Endothelial cell of umbilical vein (primary cell): ENCODE results near the gene NIN. TPM values are rescaled to one million over a fixed set of nuclear protein-coding genes. Genes with fewer than 3 reads are reported as not detected.

Experiments used
- BruUV-seq: library from RNA; stranded (reverse); fragments of 400-500 nt; replicated peaks from 2 replicates; lab custom pipeline; 2021; lab: Mats Ljungman, UMichigan
- CTCF ChIA-PET: fragments of 300-600, 350-600 bp; sonication (Branson Sonifier 250); formaldehyde crosslinking; loops from one replicate; lab custom pipeline; 2021; ENCODE audit warnings: antibody characterized with exemption, inconsistent platforms; lab: Charles Lee
- POLR2A ChIA-PET: fragments of 300-600, 350-600 bp; sonication (Branson Sonifier 250); formaldehyde crosslinking; loops from one replicate; lab custom pipeline; 2021; ENCODE audit warnings: antibody characterized with exemption, inconsistent platforms; lab: Charles Lee
- DNase-seq: peaks from one replicate; pipeline ENCODE4 v3.0.0-alpha.2; 2011; ENCODE audit warnings: low read depth, low spot score
- FAIRE-seq: peaks from 2 replicates; lab custom pipeline; 2011; peaks lifted over from hg19 to GRCh38; lab: Jason Lieb, UNC
- H2AFZ ChIP-seq: 2 replicates; pipeline ENCODE4 v1.6.0; 2012; ENCODE audit warnings: low read depth, low read length, control low read depth, inconsistent platforms
- H3K27ac ChIP-seq: 2 replicates; pipeline ENCODE4 v1.5.1; 2011; ENCODE audit warnings: low read depth, mild to moderate bottlenecking, control low read depth, low read length, moderate library complexity; ENCODE audit not compliant: insufficient read depth
- H3K27me3 ChIP-seq, 2 experiments: 2 replicates each; pipeline versions ENCODE4 v1.6.0 to v1.6.1; 2011; ENCODE audit warnings: low read length in 2 of 2, mixed read lengths in 1 of 2; ENCODE audit not compliant: control insufficient read depth in 2 of 2, insufficient read depth in 2 of 2
- H3K36me3 ChIP-seq, 2 experiments: 2 replicates in 1 of 2; 3 replicates in 1 of 2; pipeline ENCODE4 v1.5.1; 2011; ENCODE audit warnings: low read length in 2 of 2, mild to moderate bottlenecking in 1 of 2, moderate library complexity in 1 of 2; ENCODE audit not compliant: control insufficient read depth in 2 of 2, insufficient read depth in 2 of 2; ENCODE audit errors: extremely low read depth in 1 of 2
- H3K4me1 ChIP-seq: 3 replicates; pipeline ENCODE4 v1.5.1; 2011; ENCODE audit warnings: mild to moderate bottlenecking, low read length; ENCODE audit not compliant: control insufficient read depth, insufficient read depth; ENCODE audit errors: extremely low read depth
- H3K4me2 ChIP-seq: 2 replicates; pipeline ENCODE4 v1.6.1; 2011; ENCODE audit warnings: low read length, control low read depth, mixed read lengths; ENCODE audit not compliant: insufficient read depth
- H3K4me3 ChIP-seq, 3 experiments: fragments of 200-600 bp in 1 of 3; sonication (generic), shearing (Covaris generic) in 1 of 3; replicated peaks in 1 of 3; 2 replicates each; pipeline ENCODE4 v1.5.1; 2011 to 2016; ENCODE audit warnings: control low read depth in 3 of 3, low read length in 3 of 3, mild to moderate bottlenecking in 2 of 3, inconsistent platforms in 1 of 3, low read depth in 1 of 3, moderate library complexity in 1 of 3; ENCODE audit not compliant: insufficient read depth in 1 of 3
- H3K79me2 ChIP-seq: 2 replicates; pipeline ENCODE4 v1.6.0; 2012; ENCODE audit warnings: low read length, inconsistent platforms; ENCODE audit not compliant: control insufficient read depth, insufficient read depth
- H3K9ac ChIP-seq: replicated peaks from 2 replicates; pipeline ENCODE3; 2011; ENCODE audit warnings: low read length, control low read depth; ENCODE audit not compliant: insufficient read depth; ENCODE audit errors: extremely low read depth
- H3K9me1 ChIP-seq: replicated peaks from 3 replicates; pipeline ENCODE4 v1.6.0; 2011; ENCODE audit warnings: mild to moderate bottlenecking, low read length; ENCODE audit not compliant: control insufficient read depth, insufficient read depth; ENCODE audit errors: extremely low read depth
- H3K9me3 ChIP-seq: replicated peaks from 2 replicates; pipeline ENCODE4 v1.5.1; 2012; ENCODE audit warnings: low read length, inconsistent platforms; ENCODE audit not compliant: control insufficient read depth, insufficient read depth
- H4K20me1 ChIP-seq: replicated peaks from 2 replicates; pipeline ENCODE3; 2011; ENCODE audit warnings: mild to moderate bottlenecking, low read length; ENCODE audit not compliant: control insufficient read depth, insufficient read depth; ENCODE audit errors: extremely low read depth
- EZH2 ChIP-seq: IDR thresholded peaks from 2 replicates; pipeline ENCODE4 v1.6.1; 2012; ENCODE audit warnings: borderline replicate concordance, low read depth, mild to moderate bottlenecking, moderate library complexity, low read length, inconsistent platforms; ENCODE audit not compliant: severe bottlenecking
- FOS ChIP-seq: IDR thresholded peaks from 2 replicates; pipeline ENCODE4 v1.6.1; 2011; ENCODE audit warnings: mild to moderate bottlenecking, low read length, moderate library complexity, borderline replicate concordance; ENCODE audit not compliant: insufficient read depth
- GATA2 ChIP-seq: IDR thresholded peaks from 2 replicates; pipeline ENCODE4 v1.7.0; 2011; ENCODE audit warnings: low read depth, mild to moderate bottlenecking, moderate library complexity, mixed read lengths, low read length; ENCODE audit not compliant: insufficient read length, insufficient read depth
- JUN ChIP-seq: IDR thresholded peaks from 2 replicates; pipeline ENCODE4 v1.6.1; 2011; ENCODE audit warnings: borderline replicate concordance, low read depth; ENCODE audit not compliant: insufficient read length, insufficient read depth
- MYC ChIP-seq: IDR thresholded peaks from one replicate; pipeline ENCODE4 v1.6.1; 2011; ENCODE audit warnings: mild to moderate bottlenecking, low read depth, low read length
- POLR2A ChIP-seq: IDR thresholded peaks from 2 replicates; pipeline ENCODE4 v1.6.1; 2012; ENCODE audit warnings: low read depth, mild to moderate bottlenecking, control low read depth, low read length
- POLR2AphosphoS5 ChIP-seq: IDR thresholded peaks from 2 replicates; pipeline ENCODE4 v1.6.1; 2012; ENCODE audit warnings: low read depth, mild to moderate bottlenecking, control low read depth, low read length, moderate library complexity; ENCODE audit not compliant: insufficient read depth
- dilution Hi-C: fragments of 300-500 bp; cut with MboI; formaldehyde crosslinking; loops from one replicate; pipeline ENCODE4 v1.15.0; 2019; ENCODE audit warnings: low sequenced_read_pairs; ENCODE audit not compliant: extremely low pct_ligation_motif_present
- intact Hi-C: fragments of 100-400 bp; cut with micrococcal nuclease; formaldehyde crosslinking; loops from one replicate; pipeline ENCODE4 v1.10.0; 2022
- polyA plus RNA-seq, 4 experiments: library from polyadenylated mRNA; depleted of rRNA in 3 of 4; stranded (reverse) in 3 of 4; unstranded in 1 of 4; fragments of >200 nt; gene quantifications; 2 replicates each; pipeline versions ENCODE4 v1.2.1 to v1.2.3, GENCODE V29; 2011 to 2012; ENCODE audit warnings: missing spikeins in 1 of 4
- total RNA-seq: library from RNA; stranded (reverse); gene quantifications from 2 replicates; pipeline ENCODE4 v1.2.3, GENCODE V29; 2021
- TF ChIP-seq, protein P1 (sequence below): IDR thresholded peaks from 2 replicates; pipeline ENCODE4 v1.6.1; 2011; ENCODE audit not compliant: insufficient read depth, insufficient read length
- TF ChIP-seq, protein P2 (sequence below), 2 donors: IDR thresholded peaks; 1 replicate in 1 of 2; 2 replicates in 1 of 2; pipeline ENCODE4 v1.5.1; 2011; ENCODE audit warnings: low read length in 2 of 2, mild to moderate bottlenecking in 2 of 2, moderate library complexity in 2 of 2, control low read depth in 1 of 2, inconsistent platforms in 1 of 2, low read depth in 1 of 2; ENCODE audit not compliant: insufficient read depth in 1 of 2; ENCODE audit errors: extremely low read depth in 1 of 2

Gene NIN
- total and polyA plus RNA-seq, 2 donors (not counting 3 experiments of a cell fraction or from before 2014, with no cell fraction given): 7.1 to 76.3 TPM

DNA sequence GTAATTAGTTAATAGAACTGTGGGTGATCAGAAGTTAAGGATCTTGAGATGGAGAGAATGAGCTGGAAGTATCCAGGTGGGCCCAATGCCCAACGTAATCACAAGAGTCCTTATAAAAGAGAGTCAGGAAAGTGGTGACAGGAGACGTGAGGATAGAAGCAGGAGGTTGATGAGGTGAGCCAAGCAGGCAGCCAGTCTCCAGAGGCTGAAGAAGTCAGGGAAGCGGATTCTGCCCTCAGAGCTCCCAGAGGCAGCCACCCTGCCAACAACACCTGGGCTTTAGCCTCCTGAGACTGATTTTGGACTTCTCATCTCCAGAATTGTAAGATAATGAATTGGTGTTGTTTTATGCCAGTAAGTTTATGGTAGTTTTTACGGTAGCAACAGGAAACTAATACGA is 152.8 kb downstream of the NIN start:
- Histone ChIP-seq H4K20me1 (no peaks in the 10 kb centered on the region), H3K27ac (peak overlapping the region; percentile 69), H3K4me1 (peaks cover 24% of the 10 kb centered on the region), H3K27me3 (no peaks in the 10 kb centered on the region), H3K9me1 (no peaks in the 10 kb centered on the region), H3K9me3 (no peaks in the 10 kb centered on the region), H3K36me3 (no peaks in the 10 kb centered on the region), H3K9ac (no peak overlapping the region), H3K4me3 (no peak overlapping the region), H3K79me2 (no peaks in the 10 kb centered on the region), H2AFZ (peak overlapping the region; percentile 2), H3K4me2 (peak overlapping the region; percentile 75)
- intact Hi-C loops: no loop called here
- no peak for TF ChIP-seq POLR2A
- TF ChIP-seq JUN: no peak
- TF ChIP-seq, protein P1, sequence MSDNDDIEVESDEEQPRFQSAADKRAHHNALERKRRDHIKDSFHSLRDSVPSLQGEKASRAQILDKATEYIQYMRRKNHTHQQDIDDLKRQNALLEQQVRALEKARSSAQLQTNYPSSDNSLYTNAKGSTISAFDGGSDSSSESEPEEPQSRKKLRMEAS: no peak
- no peak for TF ChIP-seq GATA2
- TF ChIP-seq POLR2AphosphoS5: no peak
- TF ChIP-seq EZH2: no peak
- TF ChIP-seq, protein P2, sequence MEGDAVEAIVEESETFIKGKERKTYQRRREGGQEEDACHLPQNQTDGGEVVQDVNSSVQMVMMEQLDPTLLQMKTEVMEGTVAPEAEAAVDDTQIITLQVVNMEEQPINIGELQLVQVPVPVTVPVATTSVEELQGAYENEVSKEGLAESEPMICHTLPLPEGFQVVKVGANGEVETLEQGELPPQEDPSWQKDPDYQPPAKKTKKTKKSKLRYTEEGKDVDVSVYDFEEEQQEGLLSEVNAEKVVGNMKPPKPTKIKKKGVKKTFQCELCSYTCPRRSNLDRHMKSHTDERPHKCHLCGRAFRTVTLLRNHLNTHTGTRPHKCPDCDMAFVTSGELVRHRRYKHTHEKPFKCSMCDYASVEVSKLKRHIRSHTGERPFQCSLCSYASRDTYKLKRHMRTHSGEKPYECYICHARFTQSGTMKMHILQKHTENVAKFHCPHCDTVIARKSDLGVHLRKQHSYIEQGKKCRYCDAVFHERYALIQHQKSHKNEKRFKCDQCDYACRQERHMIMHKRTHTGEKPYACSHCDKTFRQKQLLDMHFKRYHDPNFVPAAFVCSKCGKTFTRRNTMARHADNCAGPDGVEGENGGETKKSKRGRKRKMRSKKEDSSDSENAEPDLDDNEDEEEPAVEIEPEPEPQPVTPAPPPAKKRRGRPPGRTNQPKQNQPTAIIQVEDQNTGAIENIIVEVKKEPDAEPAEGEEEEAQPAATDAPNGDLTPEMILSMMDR (IDR thresholded peaks at IDR 0.05; ENCODE audit: extremely low read depth in 1 of 2, insufficient read depth in 1 of 2, low read depth in 1 of 2, low read length in 2 of 2): no peak
- TF ChIP-seq FOS: no peak
- TF ChIP-seq MYC: no peak
- FAIRE-seq: peak; percentile 24
- dilution Hi-C loops: no loop called here
- DNase-seq: no peak
- ChIA-PET POLR2A (interaction anchor here (1.3 kb wide), 1 partner anchor 10 kb away, joined by 3 read pairs; the partner anchor contains the start of gene SAV1), CTCF (interaction anchor here (1.7 to 2.2 kb wide), 3 partner anchors 10 to 81 kb away, joined by 4 to 15 read pairs (median 7); partner anchors contain the start of gene SAV1)
- no TSS peak for BruUV-seq
